PC-3 (cell line): ENCODE results near the gene MFNG. TPM values are rescaled to one million over a fixed set of nuclear protein-coding genes. Genes with fewer than 3 reads are reported as not detected.

ENCODE experiments used
- ATAC-seq: fragments of 200-7000 bp; cut with Tn5 transposase; 2 replicates; pipeline ENCODE4 v1.9.1; 2020; ENCODE audit warnings: mild to moderate bottlenecking, moderate library complexity
- BruUV-seq: library from RNA; stranded (reverse); fragments of 400-500 nt; replicated peaks from 2 replicates; lab custom pipeline; 2021; lab: Mats Ljungman, UMichigan
- CTCF ChIA-PET: fragments of 300-600 bp; sonication (Branson Sonifier 250); formaldehyde crosslinking; loops from one replicate; lab custom pipeline; 2022; ENCODE audit warnings: antibody characterized with exemption; lab: Charles Lee
- POLR2A ChIA-PET: fragments of 300-600 bp; sonication (Branson Sonifier 250); formaldehyde crosslinking; loops from one replicate; lab custom pipeline; 2022; ENCODE audit warnings: antibody characterized with exemption; ENCODE audit not compliant: unreplicated experiment; lab: Charles Lee
- DNase-seq: peaks from one replicate; pipeline ENCODE4 v3.0.0-alpha.2; 2015
- H2AFZ ChIP-seq: fragments of 300-600 bp; sonication (generic); 2 replicates; pipeline ENCODE4 v1.6.0; 2016; ENCODE audit warnings: antibody characterized with exemption, low read length
- H3F3A ChIP-seq: fragments of 300-600 bp; sonication (generic); one replicate; pipeline ENCODE4 v1.6.0; 2017; ENCODE audit warnings: antibody characterized with exemption, low read length, control low read depth, mild to moderate bottlenecking; ENCODE audit not compliant: unreplicated experiment
- H3K27ac ChIP-seq: fragments of 300-600 bp; sonication (generic); 2 replicates; pipeline ENCODE4 v1.5.1; 2016; ENCODE audit warnings: mild to moderate bottlenecking, low read length
- H3K27me3 ChIP-seq: fragments of 300-600 bp; sonication (generic); 2 replicates; pipeline ENCODE4 v1.6.1; 2016; ENCODE audit warnings: low read length, mixed read lengths
- H3K36me3 ChIP-seq: fragments of 300-600 bp; sonication (generic); 2 replicates; pipeline ENCODE4 v1.6.1; 2016; ENCODE audit warnings: low read depth, mixed run types, low read length, mixed read lengths
- H3K4me1 ChIP-seq: fragments of 300-600 bp; sonication (generic); 2 replicates; pipeline ENCODE4 v1.5.1; 2016; ENCODE audit warnings: low read length; ENCODE audit not compliant: insufficient read depth
- H3K4me2 ChIP-seq: fragments of 300-600 bp; sonication (generic); 2 replicates; pipeline ENCODE4 v1.6.0; 2016; ENCODE audit warnings: low read length
- H3K4me3 ChIP-seq: fragments of 300-600 bp; sonication (generic); 2 replicates; pipeline ENCODE4 v1.5.1; 2016; ENCODE audit warnings: mild to moderate bottlenecking, low read length, mixed read lengths
- H3K79me2 ChIP-seq: fragments of 300-600 bp; sonication (generic); 2 replicates; pipeline ENCODE4 v1.6.1; 2017; ENCODE audit warnings: low read length, mixed read lengths
- H3K9ac ChIP-seq: fragments of 300-600 bp; sonication (generic); 2 replicates; pipeline ENCODE4 v1.6.0; 2016; ENCODE audit warnings: mild to moderate bottlenecking, low read length
- H3K9me2 ChIP-seq: fragments of 300-600 bp; sonication (generic); replicated peaks from 2 replicates; pipeline ENCODE4 v1.6.1; 2016; ENCODE audit warnings: mixed run types, low read length, mixed read lengths
- H3K9me3 ChIP-seq: fragments of 300-600 bp; sonication (generic); 2 replicates; pipeline ENCODE4 v1.6.1; 2016; ENCODE audit warnings: low read length, mixed read lengths
- H4K20me1 ChIP-seq: fragments of 300-600 bp; sonication (generic); 2 replicates; pipeline ENCODE4 v1.6.1; 2016; ENCODE audit warnings: low read length, mixed read lengths
- CTCF ChIP-seq: fragments of 300-600 bp; sonication (generic); conservative IDR thresholded peaks from 2 replicates; pipeline ENCODE4 v1.5.1; 2017; ENCODE audit warnings: antibody characterized with exemption, low read depth, mild to moderate bottlenecking, low read length
- EZH2 ChIP-seq: fragments of 300-600 bp; sonication (generic); IDR thresholded peaks from one replicate; pipeline ENCODE4 v1.6.1; 2017; ENCODE audit warnings: antibody characterized with exemption, mild to moderate bottlenecking, low read length; ENCODE audit not compliant: unreplicated experiment
- EZH2phosphoT487 ChIP-seq: fragments of 300-600 bp; sonication (generic); IDR thresholded peaks from 2 replicates; pipeline ENCODE4 v1.6.1; 2018; ENCODE audit warnings: mild to moderate bottlenecking, antibody characterized with exemption, low read length, borderline replicate concordance
- intact Hi-C: fragments of 100-400 bp; cut with micrococcal nuclease; formaldehyde crosslinking; loops from 2 replicates; pipeline ENCODE4 v1.9.0; 2023
- total RNA-seq: library from RNA; depleted of rRNA; stranded (reverse); fragments of >200 nt; gene quantifications from 2 replicates; pipeline ENCODE4 v1.2.3, GENCODE V29; 2014

The MFNG gene
- total RNA-seq, 1 experiment from 2014 or later: 1.7 TPM

GRCh38 chr22:37514526-37515051 is 28.4 kb upstream of the MFNG start:
- ATAC-seq: no peak
- CTCF ChIA-PET: no interaction called here
- Histone ChIP-seq H3K4me2 (no peak overlapping the region), H3K9me3 (no peaks in the 10 kb centered on the region), H3K36me3 (peaks cover 9% of the 10 kb centered on the region), H3K9me2 (no peaks in the 10 kb centered on the region), H3K79me2 (peaks cover 36% of the 10 kb centered on the region), H3K27ac (no peak overlapping the region), H3K4me3 (no peak overlapping the region), H3K9ac (no peak overlapping the region), H3K27me3 (no peaks in the 10 kb centered on the region), H4K20me1 (no peaks in the 10 kb centered on the region), H3F3A (no peaks in the 10 kb centered on the region), H3K4me1 (peaks cover 24% of the 10 kb centered on the region), H2AFZ (no peak overlapping the region)
- TF ChIP-seq EZH2: no peak
- no peak for TF ChIP-seq CTCF
- no peak for TF ChIP-seq EZH2phosphoT487
- intact Hi-C loops: no loop called here
- BruUV-seq: no TSS peak
- POLR2A ChIA-PET: no interaction called here
- no peak for DNase-seq

GRCh38 chr22:37511395-37512104 is 25.4 kb upstream of the MFNG start:
- H3K36me3 ChIP-seq: peaks cover 5% of the 10 kb centered on the region
- H3K9ac ChIP-seq: peak overlapping the region; percentile 71
- no peak overlapping the region for H2AFZ ChIP-seq
- DNase-seq (no peak), ATAC-seq (no peak)
- no peaks in the 10 kb centered on the region for H3F3A ChIP-seq
- H3K4me3 ChIP-seq: peak overlapping the region; percentile 41
- peak overlapping the region; percentile 99 for H3K27ac ChIP-seq
- H3K4me2 ChIP-seq: peak overlapping the region; percentile 87
- H3K79me2 ChIP-seq: peaks cover 13% of the 10 kb centered on the region
- no peaks in the 10 kb centered on the region for H3K9me2 ChIP-seq
- TF ChIP-seq EZH2phosphoT487: no peak
- no peak for TF ChIP-seq EZH2
- TF ChIP-seq CTCF: no peak
- POLR2A ChIA-PET: no interaction called here
- peaks cover 20% of the 10 kb centered on the region for H3K4me1 ChIP-seq
- no peaks in the 10 kb centered on the region for H3K27me3 ChIP-seq
- CTCF ChIA-PET: no interaction called here
- H3K9me3 ChIP-seq: no peaks in the 10 kb centered on the region
- no peaks in the 10 kb centered on the region for H4K20me1 ChIP-seq
- BruUV-seq: no TSS peak
- intact Hi-C loops: no loop called here

- Histone ChIP-seq H3K9ac (no peak overlapping the region), H3K4me1 (peaks cover 20% of the 10 kb centered on the region), H4K20me1 (no peaks in the 10 kb centered on the region), H3K36me3 (no peaks in the 10 kb centered on the region; the same call in none of the 2 replicates), H3K27me3 (no peaks in the 10 kb centered on the region), H3K4me2 (no peak overlapping the region), H3K27ac (no peak overlapping the region), H3F3A (no peaks in the 10 kb centered on the region), H3K79me2 (0 out of 2 replicates have a peak, but pooled peaks cover 6% of the 10 kb centered on the region), H3K9me2 (no peaks in the 10 kb centered on the region), H2AFZ (no peak overlapping the region), H3K4me3 (no peak overlapping the region), H3K9me3 (no peaks in the 10 kb centered on the region)
- intact Hi-C loops: no loop called here
- no peak for DNase-seq
- TF ChIP-seq CTCF: no peak
- ChIA-PET POLR2A (no interaction called here), CTCF (no interaction called here)
- ATAC-seq: no peak
- no TSS peak for BruUV-seq
Measured at GRCh38 chr22:37510091-37510490, 23.9 kb upstream of the MFNG start.
